NCI-H2227 (cell line): Measurements from ENCODE around the gene SRA1.

ENCODE experiments used
- DNase-seq: peaks from one replicate; lab custom pipeline; 2025; ENCODE audit not compliant: unreplicated experiment; lab: John Stamatoyannopoulos, UW

SRA1 gene

GRCh38 chr5:140551872-140552271 is 5.4 kb downstream of the SRA1 start:
- DNase-seq: no peak

- no peak for DNase-seq
These were observed 6.9 kb downstream of the SRA1 start for GRCh38 chr5:140550147-140551079.

DNA sequence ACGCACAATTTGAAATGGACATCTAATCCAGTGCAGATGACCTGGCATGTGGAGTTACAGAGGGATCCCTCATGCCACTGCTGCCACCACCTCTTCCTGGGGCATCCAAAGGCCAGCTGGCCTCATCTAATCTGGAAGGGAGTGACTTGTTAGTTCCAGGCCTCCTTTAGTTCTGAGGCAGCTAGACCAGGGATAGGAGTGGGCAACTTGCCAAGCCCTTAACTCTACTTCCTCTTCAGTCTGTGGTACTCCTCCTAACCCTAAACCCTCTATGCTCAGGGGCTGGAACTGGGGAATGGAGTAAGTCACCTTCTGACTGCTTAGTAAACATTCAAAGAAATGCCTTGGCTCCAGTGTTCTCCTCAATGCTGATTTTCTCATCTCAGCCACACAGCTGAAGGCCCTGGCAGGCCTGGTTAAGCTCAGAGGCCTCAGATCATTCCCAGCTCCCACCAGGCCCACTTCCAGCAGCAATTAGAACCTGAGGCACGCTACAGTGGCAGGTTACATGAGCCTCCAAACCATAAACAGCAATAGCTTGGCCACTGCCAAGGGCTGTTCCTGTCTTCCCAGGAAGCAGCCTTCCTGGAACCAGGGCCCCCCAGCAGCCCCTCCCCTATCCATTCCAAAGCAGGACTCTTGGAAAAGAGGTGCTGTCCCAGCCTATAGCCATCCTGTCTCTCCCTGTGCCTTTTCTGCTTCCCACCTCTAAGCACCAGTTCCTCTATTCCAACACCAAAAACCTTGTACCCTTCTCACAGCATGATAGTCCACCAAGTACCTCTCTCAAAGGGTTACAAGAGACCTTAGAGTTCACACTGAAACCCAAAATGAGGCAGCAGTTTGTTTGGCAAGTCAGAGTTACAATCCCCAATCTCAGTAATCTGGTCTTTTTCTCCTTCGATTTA is 7.8 kb downstream of the SRA1 start:
- DNase-seq: no peak

DNA sequence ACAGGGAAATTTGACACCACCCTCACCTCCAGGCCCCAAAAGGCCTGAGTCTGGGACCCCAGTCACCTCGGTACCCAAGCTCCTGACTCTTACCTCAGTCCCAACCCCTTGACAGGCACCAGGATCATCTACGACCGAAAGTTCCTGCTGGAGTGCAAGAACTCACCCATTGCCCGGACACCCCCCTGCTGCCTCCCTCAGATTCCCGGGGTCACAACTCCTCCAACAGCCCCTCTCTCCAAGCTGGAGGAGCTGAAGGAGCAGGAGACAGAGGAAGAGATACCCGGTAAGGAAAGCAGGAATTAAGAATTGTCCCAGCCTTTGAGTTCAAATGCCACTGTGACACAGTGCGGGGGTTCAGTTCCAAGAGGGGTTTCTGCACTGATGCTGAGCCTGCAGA is 8.5 kb downstream of the SRA1 start:
- DNase-seq: no peak

DNA sequence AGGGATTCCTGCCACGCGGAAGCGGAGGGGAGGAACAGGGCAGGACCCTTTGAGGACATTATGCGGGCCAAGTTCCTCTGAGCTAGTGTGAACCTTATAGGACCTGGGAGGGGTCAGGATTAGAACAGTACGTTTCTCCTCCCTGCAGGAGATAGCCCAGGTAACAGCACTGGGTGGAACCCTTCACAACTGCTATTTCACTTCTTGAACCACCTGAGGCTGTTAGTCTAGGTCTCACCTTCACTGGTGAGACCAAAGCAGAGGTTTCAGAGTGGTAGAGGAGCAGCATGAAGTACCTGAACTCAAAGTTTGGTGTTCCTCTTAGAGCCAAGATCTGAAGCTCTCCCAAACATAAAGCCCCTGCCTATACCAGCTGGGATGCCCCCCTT is 9.0 kb downstream of the SRA1 start:
- no peak for DNase-seq

GRCh38 chr5:140547508-140548299 is 9.6 kb downstream of the SRA1 start, which contains the start of gene EIF4EBP3:
TSS of gene EIF4EBP3 (plus strand) at chr5:140547662. CDS start at chr5:140547738, 76 bp downstream.
- DNase-seq: peak; percentile 90

GRCh38 chr5:140546851-140547507 is 10.3 kb downstream of the SRA1 start:
- DNase-seq: no peak

- DNase-seq: no peak
These were observed 11.7 kb downstream of the SRA1 start for GRCh38 chr5:140545606-140546005.

DNA sequence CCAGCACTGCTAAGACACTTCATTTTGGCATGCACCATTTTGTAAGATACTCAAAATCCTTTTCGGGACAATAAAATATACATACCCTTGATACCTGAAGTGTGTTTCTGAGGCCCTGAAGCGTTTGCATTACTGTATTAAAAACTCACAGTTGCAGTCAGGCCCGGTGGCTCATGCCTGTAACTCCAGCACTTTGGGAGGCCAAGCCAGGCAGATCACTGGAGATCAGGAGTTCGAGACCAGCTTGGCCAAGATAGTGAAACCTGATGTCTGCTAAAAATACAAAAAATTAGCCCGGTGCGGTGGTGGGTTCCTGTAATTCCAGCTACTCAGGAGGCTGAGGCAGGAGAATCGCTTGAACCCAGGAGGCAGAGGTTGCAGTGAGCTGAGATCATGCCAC is 12.3 kb downstream of the SRA1 start:
- no peak for DNase-seq

- DNase-seq: no peak
These were observed 14.3 kb downstream of the SRA1 start for GRCh38 chr5:140542972-140543371.

GRCh38 chr5:140540227-140540626 is 17.0 kb downstream of the SRA1 start:
- no peak for DNase-seq

DNA sequence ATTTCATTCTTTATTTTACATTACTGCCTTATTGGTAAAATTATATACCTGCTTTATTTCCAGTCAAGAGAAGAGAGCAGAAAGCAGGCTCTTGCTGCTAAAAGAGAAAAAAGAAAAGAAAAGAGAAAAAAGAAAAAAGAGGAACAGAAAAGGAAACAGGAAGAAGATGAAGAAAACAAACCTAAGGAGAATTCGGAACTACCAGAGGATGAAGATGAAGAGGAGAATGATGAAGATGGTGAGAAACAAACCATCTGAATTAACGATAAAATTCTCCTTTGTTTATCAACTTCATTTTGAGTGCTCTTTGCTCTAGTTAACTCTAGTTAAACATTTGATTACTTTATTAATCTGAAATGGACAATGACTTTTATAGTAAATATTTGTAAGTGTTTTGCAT is 33.3 kb downstream of the SRA1 start:
- DNase-seq: no peak

DNA sequence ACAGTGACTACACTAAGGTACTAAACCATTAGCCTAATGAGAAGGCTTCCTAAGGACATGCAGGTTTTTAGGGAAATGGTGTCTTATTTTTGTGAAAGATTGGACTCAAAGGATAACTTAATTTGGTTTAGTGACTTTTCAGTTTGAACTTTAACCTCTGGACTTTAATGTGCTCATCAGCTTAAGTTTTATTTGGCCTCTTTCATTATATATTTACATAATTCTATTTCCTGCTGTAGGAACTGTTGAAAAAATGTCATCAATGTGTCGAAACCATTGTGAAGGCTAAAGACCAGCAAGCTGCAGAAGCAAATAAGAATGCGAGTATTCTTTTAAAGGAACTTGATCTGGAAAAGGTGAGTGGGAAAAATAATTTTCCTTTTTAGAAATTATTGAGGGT is 44.1 kb downstream of the SRA1 start:
- no peak for DNase-seq

GRCh38 chr5:140509898-140510297 is 47.4 kb downstream of the SRA1 start:
- no peak for DNase-seq

DNA sequence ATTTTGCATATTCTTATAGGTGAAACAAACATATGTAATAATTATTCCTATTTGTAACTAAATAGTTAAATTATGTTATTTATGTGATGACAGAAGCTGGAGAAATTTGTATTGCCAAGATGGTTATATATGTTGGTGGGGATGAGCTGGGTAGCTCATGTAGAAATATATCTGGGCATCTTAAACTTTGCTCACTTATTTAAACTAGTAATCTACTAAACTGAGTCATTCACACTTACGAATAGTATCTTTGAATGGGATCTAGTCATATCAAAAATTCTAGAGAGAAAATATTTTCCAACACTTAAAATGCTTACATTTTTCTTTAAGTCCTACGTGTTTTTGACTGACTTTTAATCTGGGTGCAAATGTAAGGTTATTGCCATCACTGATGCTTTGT is 54.4 kb downstream of the SRA1 start:
- no peak for DNase-seq
